ENCODE measurements around the gene OR5B3. TPM values are rescaled to one million over a fixed set of nuclear protein-coding genes. Genes with fewer than 3 reads are reported as not detected.

Gene OR5B3
- total RNA-seq, result not detected in 2 replicates

DNA sequence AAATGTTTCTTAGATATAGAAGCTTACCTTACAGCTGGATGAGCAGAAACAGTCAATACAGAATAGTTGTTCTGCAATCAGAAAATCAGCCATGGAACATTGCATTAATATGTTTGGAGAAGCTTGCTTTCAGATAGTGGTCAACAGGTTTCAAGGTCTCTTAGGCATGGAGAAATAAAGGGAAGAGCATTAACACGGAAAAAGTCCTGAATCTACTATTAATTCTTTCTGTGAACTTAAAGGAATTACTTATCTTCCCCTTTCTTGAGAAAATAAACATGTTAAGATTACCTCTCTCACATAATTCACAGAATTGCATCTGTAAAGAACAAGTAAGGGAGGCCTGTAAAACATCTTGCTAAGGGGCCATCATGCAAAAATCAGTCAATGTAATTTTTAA is at the start of gene OR5B3:
TSS of gene OR5B3 (minus strand) at position 101 of the 400 bp plus-strand sequence. CDS start 3,465 bp downstream, outside the sequence.

DNA sequence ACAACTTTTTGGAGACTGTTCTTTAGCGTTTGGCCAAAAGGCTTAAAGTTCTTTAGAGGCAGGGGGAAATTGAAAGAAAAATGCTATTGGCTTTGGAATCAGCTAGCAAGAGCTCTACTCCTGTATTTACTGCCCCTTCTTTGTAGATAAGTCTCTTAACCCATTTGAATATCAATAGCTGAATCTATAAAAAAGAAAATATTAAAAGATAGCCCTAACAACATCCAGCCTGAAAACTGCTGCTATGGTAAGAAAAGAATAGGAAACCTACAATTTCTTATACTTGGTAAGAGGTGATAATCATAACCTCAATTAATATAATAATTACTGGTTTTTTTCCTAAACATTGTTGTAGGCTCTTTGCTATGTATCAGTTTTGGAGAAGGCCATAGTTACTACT is 35.5 kb upstream of the OR5B3 start, which contains the start of gene OR5B12:
TSS of gene OR5B12 (minus strand) at position 101 of the 400 bp plus-strand sequence. CDS start 2,085 bp downstream, outside the sequence.

GRCh38 chr11:58428021-58428420 is 21.3 kb upstream of the OR5B3 start, which contains the start of gene OR5B2:
Gene OR5B2 (minus strand): TSS chr11:58428121. CDS start chr11:58423261, 4,860 bp downstream.

DNA sequence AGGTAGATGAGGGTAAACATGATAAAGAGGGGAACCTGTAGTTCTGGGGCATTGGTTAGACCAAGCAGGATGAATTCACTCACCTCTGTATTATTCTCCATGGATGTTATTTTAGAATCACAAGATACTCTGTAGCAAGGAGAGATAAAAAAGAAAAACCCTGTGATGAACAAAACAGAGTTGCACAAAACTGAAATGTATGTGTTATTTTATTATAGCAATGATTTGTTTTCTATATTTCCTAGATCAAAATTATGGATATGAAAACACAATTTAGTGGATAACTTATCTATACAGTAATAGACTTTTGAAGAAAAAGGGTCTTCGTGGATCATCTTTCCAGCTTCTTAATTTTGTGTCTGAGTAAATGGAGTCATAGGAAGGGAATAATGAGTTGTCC is 47.7 kb downstream of the OR5B3 start, which contains the start of gene OR5B17:
TSS of gene OR5B17 (minus strand) at position 101 of the 400 bp plus-strand sequence. CDS start at position 101, 0 bp downstream.

Other genes with a start within 250 kb of the OR5B3 start
- not detected in 2 replicates for gene OR9Q2, start 217.8 kb downstream of the OR5B3 start, total RNA-seq
- gene OR1S2, start 202.7 kb downstream of the OR5B3 start, total RNA-seq, result not detected in 2 replicates
- gene OR1S1, start 194.2 kb downstream of the OR5B3 start, total RNA-seq, result not detected in 2 replicates
- not detected in 2 replicates for gene OR10Q1, start 178.0 kb downstream of the OR5B3 start, total RNA-seq
- not detected in 2 replicates for gene OR10W1, start 138.6 kb downstream of the OR5B3 start, total RNA-seq
- not detected in 2 replicates for gene OR5B17, start 47.8 kb downstream of the OR5B3 start, total RNA-seq
- gene OR5B2, start 21.2 kb upstream of the OR5B3 start, total RNA-seq, result not detected in 2 replicates
- gene OR5B12, start 35.4 kb upstream of the OR5B3 start, total RNA-seq, result not detected in 2 replicates
- not detected in 2 replicates for gene OR5B21, start 101.2 kb upstream of the OR5B3 start, total RNA-seq
- gene LPXN, start 169.0 kb upstream of the OR5B3 start, total RNA-seq, result 0.72 and 0.97 TPM in 2 replicates
- gene ZFP91, start 172.2 kb upstream of the OR5B3 start, total RNA-seq, result 22.0 and 32.4 TPM in 2 replicates
- gene CNTF, start 215.8 kb upstream of the OR5B3 start, total RNA-seq, result 1.3 and 1.6 TPM in 2 replicates

Data from cardiac atrium fibroblast (primary cell).